ENCODE results near the gene ARHGAP10. TPM values are rescaled to one million over a fixed set of nuclear protein-coding genes. Genes with fewer than 3 reads are reported as not detected.

Gene ARHGAP10
- total RNA-seq, 1 donor from 2014 or later = 30.5 TPM

DNA sequence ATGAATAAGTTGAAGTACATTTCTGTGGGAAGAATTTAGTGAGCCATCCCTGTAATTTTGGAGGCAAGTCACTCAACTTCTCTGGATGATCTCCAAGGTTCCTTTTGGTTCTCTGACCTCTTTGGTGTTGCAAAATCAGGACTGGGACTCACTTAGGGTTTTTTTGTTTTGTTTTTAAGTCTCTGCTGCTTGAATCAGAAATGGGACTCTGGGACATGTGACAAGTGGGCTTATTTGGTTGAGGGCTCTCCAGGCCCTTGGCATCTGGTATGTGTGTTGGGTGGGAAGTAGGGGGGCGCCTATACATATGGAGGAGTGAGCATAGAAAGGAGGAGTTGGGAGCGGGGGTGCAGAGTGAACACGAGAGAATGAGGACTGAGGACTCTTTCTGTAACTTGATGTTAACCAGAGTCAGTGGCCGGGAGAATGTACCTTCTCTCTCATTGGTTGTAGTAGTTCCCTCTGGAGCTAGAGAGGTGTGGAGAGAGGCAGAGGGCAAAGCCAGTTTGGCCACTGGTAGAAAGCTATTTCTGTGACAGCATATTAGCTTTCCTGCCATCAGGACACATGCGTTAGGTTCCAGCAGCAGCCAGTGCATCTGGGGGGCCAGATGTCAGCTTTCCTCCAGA lies 1.9 kb downstream of the ARHGAP10 start:
- DNase-seq (ENCODE audit: low spot score in 2 of 2, unreplicated experiment in 2 of 2) = no peak
- H3K36me3 Mint-ChIP-seq = no peaks in the 10 kb centered on the region
- peak overlapping the region; percentile 89 for H3K4me3 Mint-ChIP-seq
- peak overlapping the region; percentile 77 for H3K27ac Mint-ChIP-seq
- no peaks in the 10 kb centered on the region for H3K9me3 Mint-ChIP-seq
- peaks cover 48% of the 10 kb centered on the region for H3K4me1 Mint-ChIP-seq
- H3K27me3 Mint-ChIP-seq (ENCODE audit: low read depth) = no peaks in the 10 kb centered on the region
- TF ChIP-seq, protein P1, sequence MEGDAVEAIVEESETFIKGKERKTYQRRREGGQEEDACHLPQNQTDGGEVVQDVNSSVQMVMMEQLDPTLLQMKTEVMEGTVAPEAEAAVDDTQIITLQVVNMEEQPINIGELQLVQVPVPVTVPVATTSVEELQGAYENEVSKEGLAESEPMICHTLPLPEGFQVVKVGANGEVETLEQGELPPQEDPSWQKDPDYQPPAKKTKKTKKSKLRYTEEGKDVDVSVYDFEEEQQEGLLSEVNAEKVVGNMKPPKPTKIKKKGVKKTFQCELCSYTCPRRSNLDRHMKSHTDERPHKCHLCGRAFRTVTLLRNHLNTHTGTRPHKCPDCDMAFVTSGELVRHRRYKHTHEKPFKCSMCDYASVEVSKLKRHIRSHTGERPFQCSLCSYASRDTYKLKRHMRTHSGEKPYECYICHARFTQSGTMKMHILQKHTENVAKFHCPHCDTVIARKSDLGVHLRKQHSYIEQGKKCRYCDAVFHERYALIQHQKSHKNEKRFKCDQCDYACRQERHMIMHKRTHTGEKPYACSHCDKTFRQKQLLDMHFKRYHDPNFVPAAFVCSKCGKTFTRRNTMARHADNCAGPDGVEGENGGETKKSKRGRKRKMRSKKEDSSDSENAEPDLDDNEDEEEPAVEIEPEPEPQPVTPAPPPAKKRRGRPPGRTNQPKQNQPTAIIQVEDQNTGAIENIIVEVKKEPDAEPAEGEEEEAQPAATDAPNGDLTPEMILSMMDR (IDR thresholded peaks at IDR 0.05; ENCODE audit: unreplicated experiment) = no peak

DNA sequence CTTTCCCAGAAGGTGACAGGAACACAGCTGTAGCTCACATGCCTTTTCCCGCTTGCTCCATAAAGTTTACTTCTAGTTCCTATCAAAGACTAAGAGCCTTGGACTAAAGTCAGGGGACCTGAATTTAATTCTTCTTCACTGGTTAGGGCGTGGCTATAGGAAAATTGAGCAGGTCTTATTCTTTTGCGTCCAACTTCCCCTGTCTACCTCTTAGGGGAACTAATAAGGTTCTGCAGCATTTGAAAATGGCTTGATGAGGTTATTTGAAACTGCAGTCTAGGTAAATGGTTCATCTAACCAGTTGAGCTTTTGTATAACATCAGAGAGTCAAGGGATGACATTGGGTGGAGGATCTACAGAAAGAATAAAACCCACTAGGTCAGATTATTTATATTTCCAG lies 2.6 kb downstream of the ARHGAP10 start:
- peak overlapping the region; percentile 77 for H3K27ac Mint-ChIP-seq
- peak overlapping the region; percentile 89 for H3K4me3 Mint-ChIP-seq
- peaks cover 52% of the 10 kb centered on the region for H3K4me1 Mint-ChIP-seq
- no peaks in the 10 kb centered on the region for H3K27me3 Mint-ChIP-seq (ENCODE audit: low read depth)
- TF ChIP-seq, protein P1 (IDR thresholded peaks at IDR 0.05; ENCODE audit: unreplicated experiment) = no peak
- H3K9me3 Mint-ChIP-seq = no peaks in the 10 kb centered on the region
- DNase-seq (ENCODE audit: low spot score in 2 of 2, unreplicated experiment in 2 of 2) = no peak
- no peaks in the 10 kb centered on the region for H3K36me3 Mint-ChIP-seq

DNA sequence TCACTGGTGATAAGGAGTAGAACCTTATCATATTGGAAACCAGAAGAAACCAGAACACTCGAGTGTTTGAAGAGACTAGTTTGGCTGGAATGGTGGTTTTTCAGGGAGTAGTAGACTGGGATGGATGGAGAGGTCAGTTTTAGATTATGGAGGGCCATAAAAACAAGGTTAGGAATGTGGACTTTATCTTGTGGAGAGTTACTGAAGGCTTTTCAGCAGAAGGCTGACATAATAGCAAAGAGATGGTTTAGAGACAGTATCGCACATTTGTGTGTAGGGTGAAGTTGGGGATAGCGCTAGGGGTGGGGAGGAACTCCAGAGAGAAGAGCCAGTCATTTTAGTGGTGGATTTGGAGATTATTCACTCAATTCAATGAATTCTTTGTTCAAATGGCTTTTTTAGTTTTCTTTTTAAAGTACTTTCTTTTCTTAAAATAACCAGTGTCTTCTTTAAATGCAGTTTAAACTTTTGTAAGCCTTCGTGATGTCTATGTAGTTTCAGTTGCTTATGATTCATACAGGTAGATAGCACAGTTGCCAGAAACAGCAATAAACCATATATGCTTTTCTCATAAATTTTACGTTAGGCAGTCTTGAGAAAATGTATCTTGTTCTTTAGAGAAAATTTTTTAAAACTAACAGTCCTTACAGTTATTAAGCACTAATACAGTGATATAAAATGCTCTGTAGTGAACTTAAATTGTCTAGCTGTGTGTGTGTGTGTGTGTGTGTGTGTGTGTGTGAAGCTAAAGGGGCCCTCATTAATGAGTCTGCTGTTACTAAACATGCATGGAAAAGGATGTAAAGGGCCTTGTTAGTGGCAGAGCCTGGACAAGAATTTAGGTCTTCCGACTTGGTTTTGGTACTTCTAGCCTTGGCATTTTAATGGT lies 3.8 kb downstream of the ARHGAP10 start:
- peak overlapping the region; percentile 18 for H3K4me3 Mint-ChIP-seq

DNA sequence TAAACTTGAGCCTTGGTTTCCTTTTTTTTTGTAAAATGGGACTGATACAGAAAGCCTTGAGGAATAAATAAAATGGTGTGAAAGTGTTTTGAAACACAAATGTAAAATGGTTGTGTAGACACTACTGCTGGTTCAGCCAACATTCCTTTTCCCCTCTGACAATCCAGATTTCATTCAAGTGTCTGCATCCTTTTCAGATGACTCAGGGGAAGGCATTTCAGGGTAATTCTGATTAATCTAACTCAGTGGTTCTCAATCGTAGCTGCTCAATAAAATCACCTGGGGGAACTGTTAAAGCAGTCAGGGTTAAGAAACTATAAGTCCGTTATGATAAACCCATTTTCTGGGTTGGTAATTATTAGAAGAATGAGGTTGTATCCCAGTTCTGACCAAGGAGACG lies 4.6 kb downstream of the ARHGAP10 start:
- no peaks in the 10 kb centered on the region for H3K27me3 Mint-ChIP-seq (ENCODE audit: low read depth)
- peaks cover 62% of the 10 kb centered on the region for H3K4me1 Mint-ChIP-seq
- H3K27ac Mint-ChIP-seq = peak overlapping the region; percentile 78
- H3K9me3 Mint-ChIP-seq = no peaks in the 10 kb centered on the region
- TF ChIP-seq, protein P1 (IDR thresholded peaks at IDR 0.05; ENCODE audit: unreplicated experiment) = no peak
- H3K4me3 Mint-ChIP-seq = no peak overlapping the region
- no peak for DNase-seq (ENCODE audit: low spot score in 2 of 2, unreplicated experiment in 2 of 2)
- no peaks in the 10 kb centered on the region for H3K36me3 Mint-ChIP-seq

More for the DNA sequence above, 3.8 kb downstream of the ARHGAP10 start:
- TF ChIP-seq, protein P1 (IDR thresholded peaks at IDR 0.05; ENCODE audit: unreplicated experiment) = no peak
- peak overlapping the region; percentile 78 for H3K27ac Mint-ChIP-seq
- no peak for DNase-seq (ENCODE audit: low spot score in 2 of 2, unreplicated experiment in 2 of 2)
- no peaks in the 10 kb centered on the region for H3K9me3 Mint-ChIP-seq
- no peaks in the 10 kb centered on the region for H3K36me3 Mint-ChIP-seq
- peaks cover 54% of the 10 kb centered on the region for H3K4me1 Mint-ChIP-seq
- H3K27me3 Mint-ChIP-seq (ENCODE audit: low read depth) = no peaks in the 10 kb centered on the region

DNA sequence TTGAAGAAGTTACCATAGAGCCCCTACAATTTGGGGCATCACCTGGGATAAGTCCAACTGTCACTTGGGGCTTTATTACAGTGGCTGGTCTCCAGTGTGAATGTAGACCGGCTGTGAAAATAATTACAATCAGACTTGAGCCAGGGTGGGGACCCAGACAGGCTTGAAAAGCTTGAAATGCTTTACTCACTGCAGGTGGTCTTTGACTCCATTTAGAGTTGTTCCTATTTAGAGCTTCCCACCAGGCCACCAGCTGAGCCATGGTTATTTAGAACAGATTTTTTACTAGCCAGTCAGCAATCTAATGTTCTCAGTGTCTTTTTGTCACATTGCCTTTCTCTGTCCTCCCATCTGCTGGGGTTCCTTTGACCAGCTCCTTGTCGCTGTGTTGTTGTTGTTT lies 5.7 kb downstream of the ARHGAP10 start:
- H3K27ac Mint-ChIP-seq = peak overlapping the region; percentile 69
- peaks cover 68% of the 10 kb centered on the region for H3K4me1 Mint-ChIP-seq
- no peak overlapping the region for H3K4me3 Mint-ChIP-seq
- no peaks in the 10 kb centered on the region for H3K27me3 Mint-ChIP-seq (ENCODE audit: low read depth)
- TF ChIP-seq, protein P1 (IDR thresholded peaks at IDR 0.05; ENCODE audit: unreplicated experiment) = no peak
- no peaks in the 10 kb centered on the region for H3K9me3 Mint-ChIP-seq
- no peak for DNase-seq (ENCODE audit: low spot score in 2 of 2, unreplicated experiment in 2 of 2)
- no peaks in the 10 kb centered on the region for H3K36me3 Mint-ChIP-seq
